Lower leg skin (tissue), 4 donors: ENCODE measurements around the gene BEND2. TPM values are rescaled to one million over a fixed set of nuclear protein-coding genes. Genes with fewer than 3 reads are reported as not detected.
"Not testable (repeated sequence)": the region's sequence is repeated elsewhere in the genome, so short reads cannot be mapped to it uniquely, and the experiment has no call there.

Experiments used
- DNase-seq, 2 donors: peaks; one replicate each; pipeline ENCODE4 v3.0.0-alpha.2; 2019; ENCODE audit warnings: low spot score in 2 of 2
- H3K4me3 ChIP-seq: fragments of 200-600 bp; sonication (generic); 2 replicates; pipeline ENCODE4 v1.5.1; 2017; ENCODE audit warnings: mild to moderate bottlenecking, low read depth; ENCODE audit not compliant: poor library complexity, severe bottlenecking
- POLR2A ChIP-seq, 2 donors: fragments of 450-650 bp; IDR thresholded peaks; one replicate each; pipeline ENCODE4 v1.6.1; 2016 to 2017; ENCODE audit warnings: antibody characterized with exemption in 2 of 2, mild to moderate bottlenecking in 1 of 2, moderate library complexity in 1 of 2
- WGBS, 2 donors: methylation state at CpG; one replicate each; pipeline ENCODE4 v1.1.5; 2018; 5-methylcytosine and 5-hydroxymethylcytosine counted together
- intact Hi-C: fragments of 100-400 bp; cut with DNase I; formaldehyde crosslinking; loops from one replicate; pipeline ENCODE4 v1.15.0; 2023; ENCODE audit warnings: low total_unique reads
- total RNA-seq, 4 donors: library from RNA; depleted of rRNA; stranded (reverse); fragments of >200 nt; gene quantifications; one replicate each; pipeline ENCODE4 v1.1.0, GENCODE V29; 2016
- TF ChIP-seq, protein P1 (sequence below), 3 donors: fragments of 450-650 bp; IDR thresholded peaks; one replicate each; pipeline ENCODE4 v1.5.1; 2016; ENCODE audit warnings: antibody characterized with exemption in 3 of 3, mild to moderate bottlenecking in 3 of 3, moderate library complexity in 2 of 3

Gene BEND2
- total RNA-seq, result not detected

GRCh38 chrX:18220786-18221185, at the start of gene BEND2:
TSS of gene BEND2 (minus strand) at chrX:18220886. CDS start at chrX:18220750, 136 bp downstream.
- DNase-seq, result no peak
- 96 to 97% methylated on average over 18 to 19 of the region's 19 CpGs for WGBS, 2 donors
- no peak within 1 kb of the TSS for H3K4me3 ChIP-seq
- intact Hi-C loops, result no loop called here
- TF ChIP-seq, protein P1, sequence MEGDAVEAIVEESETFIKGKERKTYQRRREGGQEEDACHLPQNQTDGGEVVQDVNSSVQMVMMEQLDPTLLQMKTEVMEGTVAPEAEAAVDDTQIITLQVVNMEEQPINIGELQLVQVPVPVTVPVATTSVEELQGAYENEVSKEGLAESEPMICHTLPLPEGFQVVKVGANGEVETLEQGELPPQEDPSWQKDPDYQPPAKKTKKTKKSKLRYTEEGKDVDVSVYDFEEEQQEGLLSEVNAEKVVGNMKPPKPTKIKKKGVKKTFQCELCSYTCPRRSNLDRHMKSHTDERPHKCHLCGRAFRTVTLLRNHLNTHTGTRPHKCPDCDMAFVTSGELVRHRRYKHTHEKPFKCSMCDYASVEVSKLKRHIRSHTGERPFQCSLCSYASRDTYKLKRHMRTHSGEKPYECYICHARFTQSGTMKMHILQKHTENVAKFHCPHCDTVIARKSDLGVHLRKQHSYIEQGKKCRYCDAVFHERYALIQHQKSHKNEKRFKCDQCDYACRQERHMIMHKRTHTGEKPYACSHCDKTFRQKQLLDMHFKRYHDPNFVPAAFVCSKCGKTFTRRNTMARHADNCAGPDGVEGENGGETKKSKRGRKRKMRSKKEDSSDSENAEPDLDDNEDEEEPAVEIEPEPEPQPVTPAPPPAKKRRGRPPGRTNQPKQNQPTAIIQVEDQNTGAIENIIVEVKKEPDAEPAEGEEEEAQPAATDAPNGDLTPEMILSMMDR (IDR thresholded peaks at IDR 0.05), result no peak
- no peak for TF ChIP-seq POLR2A (IDR thresholded peaks at IDR 0.05)

GRCh38 chrX:18255059-18255458, 34.4 kb upstream of the BEND2 start:
- intact Hi-C loops, result no loop called here
- WGBS, 2 donors, result 87 to 88% methylated on average over 1 of the region's 1 CpG
- no peak overlapping the region for H3K4me3 ChIP-seq
- no peak for TF ChIP-seq POLR2A (IDR thresholded peaks at IDR 0.05)
- TF ChIP-seq, protein P1 (IDR thresholded peaks at IDR 0.05), result no peak
- DNase-seq, result no peak

DNA sequence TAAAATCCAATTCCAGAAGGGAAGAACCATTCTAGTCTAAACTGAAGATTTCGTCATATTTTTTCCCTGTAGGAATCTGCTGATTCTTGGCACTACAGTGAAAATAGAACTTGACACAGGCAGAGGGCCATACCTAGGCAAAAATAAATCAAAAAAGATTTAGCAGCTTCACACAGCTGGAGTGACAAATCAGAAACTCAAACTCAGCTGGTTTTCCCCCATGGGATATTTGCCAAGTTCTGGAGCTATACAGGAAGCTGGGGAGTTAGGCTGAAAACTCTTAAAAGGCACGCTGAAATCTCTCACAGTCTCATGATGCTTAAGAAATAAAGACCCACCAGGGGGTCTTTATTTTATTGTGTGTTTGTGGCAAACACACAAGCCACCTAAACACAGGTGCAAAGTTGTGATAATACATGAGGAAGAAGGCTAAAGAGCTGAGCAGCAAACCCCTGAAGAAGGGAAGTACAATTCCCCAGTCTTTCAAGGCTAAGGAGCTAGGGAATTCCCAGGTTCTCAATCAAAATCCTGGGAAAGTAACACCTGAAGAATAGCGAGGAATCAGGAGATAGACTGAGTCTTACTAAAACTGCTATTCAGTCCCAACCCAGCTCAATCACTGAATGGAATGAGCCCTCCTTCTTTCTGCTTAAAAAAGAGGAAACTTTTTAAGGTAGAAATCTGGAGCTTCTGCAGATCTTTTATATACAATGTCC, 32.1 kb upstream of the BEND2 start:
- DNase-seq, result no peak
- intact Hi-C loops, result no loop called here
- 48 to 49% methylated on average over 3 of the region's 3 CpGs for WGBS, 2 donors
- H3K4me3 ChIP-seq, result no peak overlapping the region
- no peak for TF ChIP-seq POLR2A (IDR thresholded peaks at IDR 0.05)
- TF ChIP-seq, protein P1 (IDR thresholded peaks at IDR 0.05), result no peak

- H3K4me3 ChIP-seq, DNase-seq, intact Hi-C loops: not testable (repeated sequence)
- WGBS, 2 donors, result 58 to 76% methylated on average over 14 to 20 of the region's 21 CpGs
These were observed 9.0 kb upstream of the BEND2 start for GRCh38 chrX:18229646-18230045.

- TF ChIP-seq, protein P1 (IDR thresholded peaks at IDR 0.05), result no peak
- no peak for TF ChIP-seq POLR2A (IDR thresholded peaks at IDR 0.05)
- DNase-seq, result no peak
- intact Hi-C loops, result no loop called here
- 80 to 87% methylated on average over 13 to 14 of the region's 14 CpGs for WGBS, 2 donors
- H3K4me3 ChIP-seq, result no peak overlapping the region
These were observed 7.4 kb upstream of the BEND2 start for GRCh38 chrX:18228069-18228468.

DNA sequence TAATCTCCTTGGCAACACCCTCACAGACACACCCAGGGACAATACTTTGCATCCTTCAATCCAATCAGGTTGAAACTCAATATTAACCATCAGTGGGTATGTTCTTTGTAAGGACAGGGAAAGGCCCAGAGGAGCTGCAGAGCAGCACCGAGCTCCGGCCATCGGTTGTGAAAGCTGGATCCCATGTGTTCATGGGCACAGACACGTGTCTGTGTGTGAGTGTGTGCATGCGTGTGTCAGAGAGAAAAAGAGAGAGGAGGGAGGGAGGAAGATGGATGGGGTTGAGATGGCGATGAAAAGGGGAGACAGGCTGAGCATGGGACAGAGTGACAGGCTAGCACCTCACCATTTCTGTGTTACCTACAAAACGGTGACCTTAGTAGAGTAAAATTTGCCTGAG, 6.8 kb upstream of the BEND2 start:
- no peak for DNase-seq
- H3K4me3 ChIP-seq, result no peak overlapping the region
- intact Hi-C loops, result no loop called here
- TF ChIP-seq, protein P1 (IDR thresholded peaks at IDR 0.05), result no peak
- no peak for TF ChIP-seq POLR2A (IDR thresholded peaks at IDR 0.05)
- 70 to 86% methylated on average over 7 of the region's 7 CpGs for WGBS, 2 donors
